B cell (primary cell): ENCODE data around the gene CTSD. TPM values are rescaled to one million over a fixed set of nuclear protein-coding genes. Genes with fewer than 3 reads are reported as not detected.

Experiments used
- ATAC-seq: fragments of 200-7000 bp; cut with Tn5 transposase; one replicate; pipeline ENCODE4 v1.10.0; 2021; ENCODE audit warnings: low read depth, mild to moderate bottlenecking, moderate number of reproducible peaks, moderate library complexity
- CTCF ChIA-PET: fragments of 350-600 bp; sonication (Branson Sonifier 250); formaldehyde crosslinking; loops from one replicate; lab custom pipeline; 2021; ENCODE audit warnings: antibody characterized with exemption, inconsistent platforms; lab: Charles Lee
- POLR2A ChIA-PET: fragments of 350-600 bp; sonication (Branson Sonifier 250); formaldehyde crosslinking; loops from one replicate; lab custom pipeline; 2021; ENCODE audit warnings: antibody characterized with exemption; lab: Charles Lee
- DNase-seq: peaks from one replicate; pipeline ENCODE4 v3.0.0; 2013
- H2AFZ ChIP-seq: 2 replicates; pipeline ENCODE4 v1.6.1; 2012; ENCODE audit warnings: mild to moderate bottlenecking, low read depth, low read length; ENCODE audit not compliant: insufficient read depth, poor library complexity, severe bottlenecking
- H3K27ac ChIP-seq, 2 donors: 1 replicate in 1 of 2; 2 replicates in 1 of 2; pipeline ENCODE4 v1.5.1; 2012 to 2013; ENCODE audit warnings: low read length in 2 of 2, mild to moderate bottlenecking in 2 of 2, moderate library complexity in 1 of 2
- H3K27me3 ChIP-seq, 4 experiments: fragments of 200-600 bp in 1 of 4; sonication (generic) in 1 of 4; replicated peaks in 1 of 4; 1 replicate in 2 of 4; 2 replicates in 2 of 4; pipeline versions ENCODE4 v1.6.1 to v1.7.0; 2013 to 2016; ENCODE audit warnings: low read length in 3 of 4, mild to moderate bottlenecking in 2 of 4, mixed read lengths in 1 of 4, moderate library complexity in 1 of 4; ENCODE audit not compliant: insufficient read depth in 4 of 4, control insufficient read depth in 3 of 4; ENCODE audit errors: control extremely low read depth in 1 of 4
- H3K36me3 ChIP-seq, 2 experiments: replicated peaks in 1 of 2; 1 replicate in 1 of 2; 2 replicates in 1 of 2; pipeline versions ENCODE4 v1.6.1 to v1.7.1; 2013; ENCODE audit warnings: low read length in 1 of 2; ENCODE audit not compliant: insufficient read depth in 2 of 2, control insufficient read depth in 1 of 2; ENCODE audit errors: control extremely low read depth in 1 of 2, extremely low read depth in 1 of 2
- H3K4me1 ChIP-seq, 2 donors: fragments of 200-600 bp in 1 of 2; sonication (generic) in 1 of 2; 1 replicate in 1 of 2; 2 replicates in 1 of 2; pipeline versions ENCODE4 v1.5.1 to v1.6.1; 2013 to 2017; ENCODE audit warnings: low read length in 2 of 2; ENCODE audit not compliant: control insufficient read depth in 2 of 2, insufficient read depth in 2 of 2
- H3K4me2 ChIP-seq: replicated peaks from 2 replicates; pipeline ENCODE3; 2012; ENCODE audit warnings: mild to moderate bottlenecking, low read depth, low read length; ENCODE audit not compliant: poor library complexity, severe bottlenecking
- H3K4me3 ChIP-seq, 5 experiments: fragments of 200-600 bp in 1 of 5; sonication (generic) in 1 of 5; 1 replicate in 3 of 5; 2 replicates in 2 of 5; pipeline versions ENCODE4 v1.5.1 to v1.7.0; 2011 to 2016; ENCODE audit warnings: low read length in 4 of 5, mild to moderate bottlenecking in 4 of 5, low read depth in 2 of 5, control low read depth in 1 of 5, moderate library complexity in 1 of 5; ENCODE audit not compliant: insufficient read depth in 1 of 5; ENCODE audit errors: control extremely low read depth in 1 of 5, extremely low read depth in 1 of 5
- H3K79me2 ChIP-seq: fragments of 200-600 bp; sonication (generic); one replicate; pipeline ENCODE4 v1.6.0; 2016; ENCODE audit warnings: low read length; ENCODE audit not compliant: control insufficient read depth, insufficient read depth
- H3K9ac ChIP-seq: fragments of 200-600 bp; sonication (generic); 2 replicates; pipeline ENCODE4 v1.6.1; 2017; ENCODE audit warnings: mild to moderate bottlenecking, low read length, moderate library complexity
- H3K9me3 ChIP-seq, 3 donors: one replicate each; pipeline versions ENCODE4 v1.6.1 to v1.7.1; 2013; ENCODE audit warnings: low read length in 2 of 3; ENCODE audit not compliant: control insufficient read depth in 2 of 3, insufficient read depth in 1 of 3; ENCODE audit errors: control extremely low read depth in 1 of 3
- H4K20me1 ChIP-seq: 2 replicates; pipeline ENCODE4 v1.6.0; 2012; ENCODE audit warnings: mild to moderate bottlenecking, low read length; ENCODE audit not compliant: insufficient read depth, control insufficient read depth, poor library complexity, severe bottlenecking
- H3K27ac Mint-ChIP-seq: one replicate; pipeline ENCODE4 v1.8.0; 2021; ENCODE audit warnings: mixed read lengths
- H3K27me3 Mint-ChIP-seq: one replicate; pipeline ENCODE4 v1.8.0; 2021; ENCODE audit warnings: mixed read lengths
- H3K4me1 Mint-ChIP-seq: one replicate; pipeline ENCODE4 v1.8.0; 2021; ENCODE audit warnings: mixed read lengths
- H3K4me3 Mint-ChIP-seq: one replicate; pipeline ENCODE4 v1.8.0; 2021; ENCODE audit warnings: mixed read lengths
- H3K9me3 Mint-ChIP-seq: one replicate; pipeline ENCODE4 v1.8.0; 2022; ENCODE audit warnings: mixed read lengths; ENCODE audit not compliant: insufficient read depth
- CTCF ChIP-seq: fragments of 200-600 bp; IDR thresholded peaks from one replicate; pipeline ENCODE4 v1.8.0; 2022; ENCODE audit warnings: antibody characterized with exemption, mild to moderate bottlenecking
- EZH2 ChIP-seq: IDR thresholded peaks from 2 replicates; pipeline ENCODE4 v1.6.1; 2012; ENCODE audit warnings: borderline replicate concordance, low read depth, mild to moderate bottlenecking, moderate library complexity, low read length; ENCODE audit not compliant: insufficient read depth, poor library complexity, severe bottlenecking
- WGBS: methylation state at CpG from one replicate; pipeline ENCODE4 v1.1.5; 2013; ENCODE audit warnings: missing lambda C conversion rate; ENCODE audit not compliant: insufficient coverage; 5-methylcytosine and 5-hydroxymethylcytosine counted together
- intact Hi-C: fragments of 100-400 bp; cut with micrococcal nuclease; formaldehyde crosslinking; loops from one replicate; pipeline ENCODE4 v1.10.0; 2022
- polyA plus RNA-seq: library from polyadenylated mRNA; depleted of rRNA; stranded (reverse); fragments of >200 nt; gene quantifications from 2 replicates; pipeline ENCODE4 v1.2.3, GENCODE V29; 2012
- total RNA-seq, 2 donors: library from RNA; stranded (reverse); fragments of 120-200 nt in 1 of 2; gene quantifications; 1 replicate in 1 of 2; 2 replicates in 1 of 2; pipeline versions ENCODE4 v1.2.3 to v1.2.4, GENCODE V29; 2013 to 2022

Gene CTSD
- total and polyA plus RNA-seq, 2 donors (not counting 1 experiment from before 2014, with no cell fraction given) = 42.2 to 83.5 TPM

- DNase-seq (no peak), ATAC-seq (no peak)
- Histone ChIP-seq H3K4me2 (no peak overlapping the region), H3K9ac (no peak overlapping the region), H3K4me1 (peaks cover 3 to 27% of the 10 kb centered on the region in 2 donors), H2AFZ (no peak overlapping the region), H3K79me2 (no peaks in the 10 kb centered on the region), H3K36me3 (peaks cover 0 to 8% of the 10 kb centered on the region in 2 experiments), H3K4me3 (no peak overlapping the region), H3K9me3 (no peaks in the 10 kb centered on the region), H3K27me3 (peaks cover 0 to 17% (median 2%) of the 10 kb centered on the region in 4 experiments), H4K20me1 (no peaks in the 10 kb centered on the region), H3K27ac (no peak overlapping the region)
- WGBS = 89% methylated on average over 12 of the region's 14 CpGs
- TF ChIP-seq CTCF (no peak), EZH2 (no peak)
- Mint-ChIP-seq H3K4me3 (no peak overlapping the region), H3K27ac (no peak overlapping the region), H3K27me3 (peaks cover 12% of the 10 kb centered on the region), H3K9me3 (no peaks in the 10 kb centered on the region), H3K4me1 (peaks cover 17% of the 10 kb centered on the region)
- intact Hi-C loops = no loop called here
- POLR2A ChIA-PET = no interaction called here
- CTCF ChIA-PET = interaction anchor here (1.6 kb wide), 1 partner anchor 60 kb away, joined by 4 read pairs; no protein-coding TSS in a partner anchor
Measured at GRCh38 chr11:1753929-1754305, 9.8 kb downstream of the CTSD start.

GRCh38 chr11:1753229-1753928, 10.3 kb downstream of the CTSD start:
- ChIA-PET CTCF (interaction anchor here (1.6 kb wide), 1 partner anchor 59 kb away, joined by 4 read pairs; no protein-coding TSS in a partner anchor), POLR2A (no interaction called here)
- Mint-ChIP-seq H3K4me3 (no peak overlapping the region), H3K27me3 (peaks cover 12% of the 10 kb centered on the region), H3K9me3 (no peaks in the 10 kb centered on the region), H3K4me1 (peaks cover 14% of the 10 kb centered on the region), H3K27ac (no peak overlapping the region)
- no peak for DNase-seq
- TF ChIP-seq EZH2 = no peak
- TF ChIP-seq CTCF = no peak
- intact Hi-C loops = no loop called here
- WGBS = 84% methylated on average over 37 of the region's 38 CpGs
- no peak for ATAC-seq
- Histone ChIP-seq H3K79me2 (no peaks in the 10 kb centered on the region), H3K9ac (no peak overlapping the region), H3K4me3 (no peak overlapping the region), H3K36me3 (peaks cover 0 to 8% of the 10 kb centered on the region in 2 experiments), H2AFZ (no peak overlapping the region), H3K27ac (no peak overlapping the region), H4K20me1 (no peaks in the 10 kb centered on the region), H3K27me3 (peaks cover 0 to 17% (median 2%) of the 10 kb centered on the region in 4 experiments), H3K4me1 (peaks cover 3 to 22% of the 10 kb centered on the region in 2 donors), H3K4me2 (no peak overlapping the region), H3K9me3 (no peaks in the 10 kb centered on the region)
